Activated B cell treated with CpG ODN at 0.5 μM for 24 hours (primary cell): ENCODE measurements around the gene TOMT. TPM values are rescaled to one million over a fixed set of nuclear protein-coding genes. Genes with fewer than 3 reads are reported as not detected.

ENCODE experiments used
- ATAC-seq: fragments of 200-7000 bp; cut with Tn5 transposase; one replicate; pipeline ENCODE4 v1.10.0; 2021; ENCODE audit warnings: low read depth, mild to moderate bottlenecking, moderate library complexity
- CTCF ChIA-PET: fragments of 350-600 bp; sonication (Branson Sonifier 250); formaldehyde crosslinking; loops from one replicate; lab custom pipeline; 2021; ENCODE audit warnings: antibody characterized with exemption; lab: Charles Lee
- POLR2A ChIA-PET: fragments of 350-600 bp; sonication (Branson Sonifier 250); formaldehyde crosslinking; loops from one replicate; lab custom pipeline; 2021; ENCODE audit warnings: antibody characterized with exemption; lab: Charles Lee
- DNase-seq: peaks from one replicate; pipeline ENCODE4 v3.0.0; 2022
- H3K27ac Mint-ChIP-seq: one replicate; pipeline ENCODE4 v1.8.0; 2020; ENCODE audit warnings: mixed read lengths
- H3K27me3 Mint-ChIP-seq: one replicate; pipeline ENCODE4 v1.8.0; 2021; ENCODE audit warnings: mixed read lengths
- H3K36me3 Mint-ChIP-seq: one replicate; pipeline ENCODE4 v1.8.0; 2021; ENCODE audit warnings: low read depth, mixed read lengths
- H3K4me1 Mint-ChIP-seq: one replicate; pipeline ENCODE4 v1.8.0; 2021; ENCODE audit warnings: mixed read lengths
- H3K4me3 Mint-ChIP-seq: one replicate; pipeline ENCODE4 v1.8.0; 2020; ENCODE audit warnings: mild to moderate bottlenecking, mixed read lengths
- H3K9me3 Mint-ChIP-seq: one replicate; pipeline ENCODE4 v1.8.0; 2020; ENCODE audit warnings: mixed read lengths
- CTCF ChIP-seq: fragments of 200-600 bp; IDR thresholded peaks from one replicate; pipeline ENCODE4 v1.8.0; 2022; ENCODE audit warnings: antibody characterized with exemption, mild to moderate bottlenecking
- intact Hi-C: fragments of 100-400 bp; cut with micrococcal nuclease; formaldehyde crosslinking; loops from one replicate; pipeline ENCODE4 v1.15.1; 2024
- total RNA-seq: library from RNA; stranded (reverse); gene quantifications from 2 replicates; pipeline ENCODE4 v1.2.3, GENCODE V29; 2022

The TOMT gene
- total RNA-seq, 1 donor from 2014 or later = not detected

GRCh38 chr11:72075109-72075508 lies 30.6 kb upstream of the TOMT start:
- ATAC-seq (no peak), DNase-seq (no peak)
- H3K4me1 Mint-ChIP-seq = peaks cover 22% of the 10 kb centered on the region
- H3K4me3 Mint-ChIP-seq = no peak overlapping the region
- H3K27me3 Mint-ChIP-seq = no peaks in the 10 kb centered on the region
- intact Hi-C loops = no loop called here
- TF ChIP-seq CTCF = no peak
- no peaks in the 10 kb centered on the region for H3K9me3 Mint-ChIP-seq
- ChIA-PET CTCF (interaction anchor here (0.7 kb wide), 1 partner anchor 50 kb away, joined by 4 read pairs; no protein-coding TSS in a partner anchor), POLR2A (interaction anchor here (1.1 kb wide), 1 partner anchor 32 kb away, joined by 3 read pairs; no protein-coding TSS in a partner anchor)
- H3K36me3 Mint-ChIP-seq = peaks cover 10% of the 10 kb centered on the region
- H3K27ac Mint-ChIP-seq = no peak overlapping the region

GRCh38 chr11:72075756-72076155 lies 30.0 kb upstream of the TOMT start:
- Mint-ChIP-seq H3K27me3 (no peaks in the 10 kb centered on the region), H3K36me3 (peaks cover 12% of the 10 kb centered on the region), H3K9me3 (no peaks in the 10 kb centered on the region), H3K4me1 (peaks cover 25% of the 10 kb centered on the region), H3K4me3 (no peak overlapping the region), H3K27ac (no peak overlapping the region)
- POLR2A ChIA-PET = no interaction called here
- CTCF ChIA-PET = interaction anchor here (0.7 kb wide), 1 partner anchor 50 kb away, joined by 4 read pairs; no protein-coding TSS in a partner anchor
- DNase-seq = no peak
- intact Hi-C loops = no loop called here
- no peak for TF ChIP-seq CTCF
- ATAC-seq = no peak

GRCh38 chr11:72078477-72078876 lies 27.2 kb upstream of the TOMT start:
- Mint-ChIP-seq H3K9me3 (no peaks in the 10 kb centered on the region), H3K36me3 (peaks cover 13% of the 10 kb centered on the region), H3K4me3 (no peak overlapping the region), H3K4me1 (peaks cover 36% of the 10 kb centered on the region), H3K27me3 (no peaks in the 10 kb centered on the region), H3K27ac (no peak overlapping the region)
- POLR2A ChIA-PET = interaction anchor here (1.2 kb wide), 1 partner anchor 38 kb away, joined by 5 read pairs; no protein-coding TSS in a partner anchor
- CTCF ChIA-PET = interaction anchor here (1.6 kb wide), 1 partner anchor 53 kb away, joined by 7 read pairs; no protein-coding TSS in a partner anchor
- intact Hi-C loops = no loop called here
- no peak for TF ChIP-seq CTCF
- ATAC-seq (no peak), DNase-seq (no peak)

- Mint-ChIP-seq H3K4me3 (peak overlapping the region; percentile 95), H3K36me3 (peaks cover 12% of the 10 kb centered on the region), H3K9me3 (no peaks in the 10 kb centered on the region), H3K27me3 (no peaks in the 10 kb centered on the region), H3K4me1 (peaks cover 36% of the 10 kb centered on the region), H3K27ac (peak overlapping the region; percentile 91)
- intact Hi-C loops = loop anchor here (1.0 to 5.0 kb wide), 10 partner anchors 11 to 1902 kb away; partner anchors contain the start of genes ANAPC15, CLPB, LAMTOR1 and UCP2
- ChIA-PET CTCF (interaction anchor here (0.8 kb wide), 1 partner anchor 55 kb away, joined by 3 read pairs; no protein-coding TSS in a partner anchor), POLR2A (interaction anchor here (0.6 to 1.1 kb wide), 5 partner anchors 24 to 1681 kb away, joined by 3 to 7 read pairs (median 3); partner anchors contain the start of genes ANAPC15 and RAB6A)
- ATAC-seq (peak; percentile 17), DNase-seq (no peak)
- TF ChIP-seq CTCF = no peak
Observed at GRCh38 chr11:72079819-72080325, 25.9 kb upstream of the TOMT start.
